Activated naive CD4-positive, alpha-beta T cell treated with anti-CD3 and anti-CD28 coated beads, Interleukin-2, amount 10 ng/mL, durations not matched to agents 7 days and 5 days (primary cell): ENCODE measurements around the gene CORO1C.
A peak's percentile ranks its signal among the peaks of the same experiment; 100 is the strongest.
"Not testable (repeated sequence)": the region's sequence is repeated elsewhere in the genome, so short reads cannot be mapped to it uniquely, and the experiment has no call there.

ENCODE experiments used
- CTCF ChIA-PET: fragments of 350-600 bp; sonication (Branson Sonifier 250); formaldehyde crosslinking; loops from one replicate; lab custom pipeline; 2021; ENCODE audit warnings: antibody characterized with exemption; lab: Charles Lee
- DNase-seq: peaks from one replicate; pipeline ENCODE4 v3.0.0-alpha.2; 2020
- H3K27ac Mint-ChIP-seq: one replicate; pipeline ENCODE4 v1.8.0; 2021; ENCODE audit warnings: mild to moderate bottlenecking, moderate library complexity, mixed read lengths
- H3K27me3 Mint-ChIP-seq: one replicate; pipeline ENCODE4 v1.8.0; 2021; ENCODE audit warnings: mild to moderate bottlenecking, mixed read lengths
- H3K36me3 Mint-ChIP-seq: one replicate; pipeline ENCODE4 v1.8.0; 2021; ENCODE audit warnings: mixed read lengths
- H3K4me1 Mint-ChIP-seq: one replicate; pipeline ENCODE4 v1.8.0; 2021; ENCODE audit warnings: mixed read lengths
- H3K4me3 Mint-ChIP-seq: one replicate; pipeline ENCODE4 v1.8.0; 2021; ENCODE audit warnings: mild to moderate bottlenecking, moderate library complexity, mixed read lengths
- H3K9me3 Mint-ChIP-seq: one replicate; pipeline ENCODE4 v1.8.0; 2021; ENCODE audit warnings: mixed read lengths

The CORO1C gene

DNA sequence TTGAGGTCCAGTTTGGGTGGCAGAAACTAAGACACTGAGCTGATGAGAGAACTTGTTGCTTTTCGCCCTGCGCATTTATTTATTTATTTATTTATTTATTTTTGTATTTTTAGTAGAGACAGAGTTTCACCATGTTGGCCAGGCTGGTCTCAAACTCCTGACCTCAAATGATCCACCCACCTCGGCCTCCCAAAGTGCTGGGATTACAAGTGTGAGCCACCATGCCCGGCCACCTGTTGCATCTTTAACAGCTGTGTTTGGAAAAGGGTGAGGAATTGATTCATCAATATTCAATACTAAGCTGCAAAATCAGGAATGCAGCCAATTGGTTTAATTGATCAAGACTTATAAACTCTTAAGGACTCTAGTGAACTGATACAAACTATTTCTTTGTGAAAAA is 73.2 kb downstream of the CORO1C start:
- not testable (repeated sequence) for DNase-seq, H3K4me1 Mint-ChIP-seq, H3K4me3 Mint-ChIP-seq, H3K27me3 Mint-ChIP-seq, H3K9me3 Mint-ChIP-seq, H3K27ac Mint-ChIP-seq
- H3K36me3 Mint-ChIP-seq, result peaks cover 12% of the 10 kb centered on the region
- CTCF ChIA-PET, result interaction anchor here (1.4 to 1.8 kb wide), 2 partner anchors 40 to 145 kb away, joined by 4 to 7 read pairs; no protein-coding TSS in a partner anchor

DNA sequence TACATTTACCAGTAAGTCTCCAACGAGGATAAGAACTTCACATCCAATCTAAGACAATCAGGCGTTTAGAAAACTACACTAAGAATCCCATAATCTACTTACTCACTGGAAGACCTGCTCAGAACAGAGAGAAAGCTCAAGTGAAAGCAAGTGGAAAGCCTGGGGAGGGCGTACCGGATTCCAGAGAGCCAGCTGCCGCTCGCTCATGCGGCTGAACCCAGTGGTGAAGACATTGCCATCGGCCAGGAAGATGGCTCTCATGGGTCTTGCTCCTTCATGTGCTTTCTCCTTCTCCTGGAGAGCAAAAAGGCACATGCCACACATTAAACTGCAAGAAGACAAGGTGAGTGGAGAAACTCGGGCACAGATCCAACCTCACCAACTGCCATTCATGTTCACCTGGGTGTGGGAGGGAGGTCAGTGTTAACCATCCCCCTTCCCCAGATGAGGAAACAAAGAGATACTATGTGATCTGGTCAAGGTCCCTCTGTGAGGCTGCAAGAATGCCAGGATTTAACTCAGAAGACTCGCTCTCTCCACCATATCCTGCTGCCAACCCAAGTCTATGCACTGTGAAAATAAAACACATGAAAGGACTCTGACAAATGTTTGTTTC is 74.1 kb downstream of the CORO1C start:
- no peak overlapping the region for H3K27ac Mint-ChIP-seq
- no peak for DNase-seq
- no peaks in the 10 kb centered on the region for H3K4me1 Mint-ChIP-seq
- H3K4me3 Mint-ChIP-seq, result no peak overlapping the region
- H3K9me3 Mint-ChIP-seq, result no peaks in the 10 kb centered on the region
- H3K27me3 Mint-ChIP-seq, result no peaks in the 10 kb centered on the region
- peaks cover 12% of the 10 kb centered on the region for H3K36me3 Mint-ChIP-seq
- CTCF ChIA-PET, result interaction anchor here (1.4 kb wide), 1 partner anchor 39 kb away, joined by 4 read pairs; no protein-coding TSS in a partner anchor

DNA sequence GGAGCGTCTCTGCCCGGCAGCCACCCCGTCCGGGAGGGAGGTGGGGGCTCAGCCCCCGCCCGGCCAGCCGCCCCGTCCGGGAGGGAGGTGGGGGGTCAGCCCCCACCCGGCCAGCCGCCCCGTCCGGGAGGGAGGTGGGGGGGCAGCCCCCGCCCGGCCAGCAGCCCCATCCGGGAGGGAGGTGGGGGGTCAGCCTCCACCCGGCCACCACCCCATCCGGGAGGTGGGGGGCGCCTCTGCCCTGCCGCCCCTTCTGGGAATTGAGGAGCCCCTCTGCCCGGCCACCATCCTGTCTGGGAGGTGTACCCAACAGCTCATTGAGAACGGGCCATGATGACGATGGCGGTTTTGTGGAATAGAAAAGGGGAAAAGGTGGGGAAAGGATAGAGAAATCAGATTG is 75.1 kb downstream of the CORO1C start:
- H3K9me3 Mint-ChIP-seq, H3K4me3 Mint-ChIP-seq, H3K27me3 Mint-ChIP-seq, H3K4me1 Mint-ChIP-seq, DNase-seq, CTCF ChIA-PET, H3K27ac Mint-ChIP-seq: not testable (repeated sequence)
- peaks cover 12% of the 10 kb centered on the region for H3K36me3 Mint-ChIP-seq

DNA sequence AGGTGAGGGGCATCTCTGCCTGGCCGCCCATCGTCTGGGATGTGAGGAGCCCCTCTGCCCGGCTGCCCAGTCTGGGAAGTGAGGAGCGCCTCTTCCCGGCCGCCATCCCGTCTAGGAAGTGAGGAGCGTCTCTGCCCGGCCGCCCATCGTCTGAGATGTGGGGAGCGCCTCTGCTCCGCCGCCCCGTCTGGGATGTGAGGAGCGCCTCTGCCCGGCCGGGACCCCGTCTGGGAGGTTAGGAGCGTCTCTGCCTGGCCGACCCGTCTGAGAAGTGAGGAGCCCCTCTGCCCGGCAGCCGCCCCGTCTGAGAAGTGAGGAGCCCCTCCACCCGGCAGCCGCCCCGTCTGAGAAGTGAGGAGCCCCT is 75.5 kb downstream of the CORO1C start:
- H3K27me3 Mint-ChIP-seq, H3K4me3 Mint-ChIP-seq, CTCF ChIA-PET, DNase-seq, H3K27ac Mint-ChIP-seq, H3K4me1 Mint-ChIP-seq, H3K9me3 Mint-ChIP-seq: not testable (repeated sequence)
- peaks cover 12% of the 10 kb centered on the region for H3K36me3 Mint-ChIP-seq

DNA sequence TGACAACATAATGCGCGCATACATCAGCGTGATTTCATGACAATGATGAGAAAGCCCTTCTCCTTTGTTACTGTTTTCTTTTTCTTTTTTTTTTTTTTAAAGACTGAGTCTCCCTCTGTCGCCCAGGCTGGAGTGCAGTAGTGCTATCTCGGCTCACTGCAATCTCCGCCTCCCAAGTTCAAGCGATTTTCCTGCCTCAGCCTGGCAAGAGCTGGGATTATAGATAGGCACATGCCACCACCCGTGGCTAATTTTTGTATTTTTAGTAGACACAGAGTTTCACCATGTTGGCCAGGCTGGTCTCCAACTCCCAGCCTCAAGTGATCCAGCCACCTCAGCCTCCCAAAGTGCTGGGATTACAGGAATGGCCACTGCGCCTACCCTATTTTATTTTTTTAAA is 76.7 kb downstream of the CORO1C start:
- H3K27me3 Mint-ChIP-seq, H3K9me3 Mint-ChIP-seq, CTCF ChIA-PET, H3K27ac Mint-ChIP-seq, DNase-seq, H3K4me1 Mint-ChIP-seq, H3K4me3 Mint-ChIP-seq: not testable (repeated sequence)
- peaks cover 12% of the 10 kb centered on the region for H3K36me3 Mint-ChIP-seq

DNA sequence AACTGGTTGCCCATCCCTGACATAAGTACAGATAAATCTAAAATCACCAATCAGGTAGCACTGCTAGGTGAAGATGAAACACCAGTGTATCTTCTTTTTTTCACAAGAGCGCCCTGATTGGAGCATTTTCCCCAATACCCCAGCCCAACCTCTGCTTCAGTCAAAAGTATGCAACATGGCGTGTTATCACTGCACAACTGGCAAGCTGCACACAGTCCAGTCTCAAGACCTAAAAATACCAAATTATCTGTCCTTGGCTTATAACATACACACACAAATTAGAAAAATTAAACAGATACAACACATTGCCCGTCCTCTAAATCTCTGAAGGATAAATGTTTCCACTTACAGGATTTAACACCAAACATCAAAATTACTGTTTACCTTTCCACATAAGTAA is 77.4 kb downstream of the CORO1C start:
- DNase-seq, result no peak
- CTCF ChIA-PET, result no interaction called here
- H3K4me1 Mint-ChIP-seq, result no peaks in the 10 kb centered on the region
- H3K36me3 Mint-ChIP-seq, result peaks cover 12% of the 10 kb centered on the region
- H3K4me3 Mint-ChIP-seq, result no peak overlapping the region
- no peaks in the 10 kb centered on the region for H3K9me3 Mint-ChIP-seq
- no peaks in the 10 kb centered on the region for H3K27me3 Mint-ChIP-seq
- no peak overlapping the region for H3K27ac Mint-ChIP-seq

DNA sequence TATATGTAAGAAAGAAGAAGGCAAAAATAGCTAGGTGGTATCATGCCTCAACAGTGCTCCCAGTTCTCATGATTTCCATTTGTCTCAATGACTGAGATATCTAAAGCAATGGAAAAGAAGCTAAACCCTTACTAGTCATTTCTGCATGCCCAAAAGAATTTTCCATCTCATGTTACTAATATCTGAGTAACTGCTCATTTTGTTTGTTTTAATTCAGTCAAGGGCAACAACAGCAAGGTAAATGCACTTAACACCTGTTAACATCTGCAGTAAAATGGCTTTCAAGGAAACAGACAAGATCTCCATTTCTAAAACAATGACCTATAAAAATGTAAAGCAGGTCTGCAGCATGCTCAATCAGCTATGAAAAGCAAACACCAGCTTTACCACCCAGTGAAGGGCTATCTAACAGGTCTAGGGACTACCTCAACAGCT is 78.2 kb downstream of the CORO1C start:
- Mint-ChIP-seq H3K36me3 (peaks cover 12% of the 10 kb centered on the region), H3K4me1 (no peaks in the 10 kb centered on the region), H3K27ac (no peak overlapping the region), H3K27me3 (no peaks in the 10 kb centered on the region), H3K9me3 (no peaks in the 10 kb centered on the region), H3K4me3 (no peak overlapping the region)
- CTCF ChIA-PET, result interaction anchor here (0.8 to 1.5 kb wide), 3 partner anchors 11 to 85 kb away, joined by 3 to 4 read pairs (median 3); no protein-coding TSS in a partner anchor
- no peak for DNase-seq

DNA sequence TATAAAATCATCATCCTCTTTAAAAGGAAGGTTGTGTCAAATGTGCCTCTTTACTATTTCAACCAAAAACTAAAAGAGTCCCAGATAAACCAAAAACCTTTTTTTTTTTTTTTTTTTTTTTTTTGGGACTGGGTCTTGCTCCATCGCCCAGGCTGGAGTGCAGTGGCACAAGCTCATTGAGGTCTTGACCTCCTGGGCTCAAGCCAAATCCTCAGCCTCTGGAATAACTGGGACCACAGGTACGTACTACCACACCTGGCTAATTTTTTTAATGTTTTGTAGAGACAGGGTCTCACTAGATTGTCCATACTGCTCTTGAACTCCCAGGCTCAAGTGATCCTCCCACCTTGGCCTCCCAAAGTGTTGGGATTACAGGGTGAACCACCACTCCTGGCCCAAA is 81.2 kb downstream of the CORO1C start:
- DNase-seq, result no peak
- H3K27me3 Mint-ChIP-seq, result no peaks in the 10 kb centered on the region
- H3K4me3 Mint-ChIP-seq, result no peak overlapping the region
- peaks cover 29% of the 10 kb centered on the region for H3K4me1 Mint-ChIP-seq
- CTCF ChIA-PET, result interaction anchor here (0.9 to 2.4 kb wide), 2 partner anchors 14 to 37 kb away, joined by 3 to 11 read pairs; no protein-coding TSS in a partner anchor
- peaks cover 2% of the 10 kb centered on the region for H3K36me3 Mint-ChIP-seq
- H3K27ac Mint-ChIP-seq, result no peak overlapping the region
- no peaks in the 10 kb centered on the region for H3K9me3 Mint-ChIP-seq

DNA sequence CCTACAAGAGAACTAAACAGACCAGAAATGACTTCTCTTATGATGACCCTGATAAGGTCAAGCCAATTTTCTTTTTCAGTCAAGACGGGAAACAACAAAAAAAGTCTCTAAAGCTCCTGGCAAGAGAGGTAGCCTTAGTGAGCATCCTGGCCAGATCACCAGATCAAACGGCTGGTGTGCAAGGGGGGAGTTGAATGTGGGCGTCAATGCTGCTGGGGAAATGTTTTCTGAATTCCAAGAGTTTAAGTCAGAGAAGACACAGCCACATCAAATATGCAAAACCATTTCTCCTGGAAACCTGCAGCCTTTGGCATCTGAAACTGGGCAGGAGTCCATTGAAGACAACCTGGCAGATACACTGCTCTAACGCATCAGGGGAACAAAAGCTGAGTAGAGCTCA is 81.6 kb downstream of the CORO1C start:
- no peak for DNase-seq
- no peak overlapping the region for H3K27ac Mint-ChIP-seq
- CTCF ChIA-PET, result interaction anchor here (0.9 to 2.4 kb wide), 3 partner anchors 15 to 36 kb away, joined by 3 to 11 read pairs (median 7); no protein-coding TSS in a partner anchor
- H3K27me3 Mint-ChIP-seq, result no peaks in the 10 kb centered on the region
- H3K36me3 Mint-ChIP-seq, result peaks cover 2% of the 10 kb centered on the region
- H3K4me1 Mint-ChIP-seq, result peaks cover 33% of the 10 kb centered on the region
- no peaks in the 10 kb centered on the region for H3K9me3 Mint-ChIP-seq
- no peak overlapping the region for H3K4me3 Mint-ChIP-seq

DNA sequence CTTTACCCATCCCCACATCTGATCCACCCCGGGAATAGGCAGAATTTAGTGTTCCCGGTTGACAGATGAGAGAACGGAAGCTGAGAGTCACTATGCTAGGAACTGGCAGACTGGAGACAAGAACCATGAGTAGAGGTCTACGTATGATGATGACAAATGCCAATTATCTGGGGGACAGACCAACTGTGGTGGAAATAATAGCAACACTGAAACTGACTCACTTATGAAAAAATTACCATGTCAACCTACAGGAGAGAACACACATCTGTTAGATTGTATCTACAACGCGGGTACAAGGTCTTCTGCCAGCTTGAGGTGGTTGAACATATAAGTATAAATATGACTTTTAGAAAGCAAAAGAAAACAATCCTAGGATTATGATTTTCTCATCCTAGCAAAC is 82.2 kb downstream of the CORO1C start:
- peaks cover 2% of the 10 kb centered on the region for H3K36me3 Mint-ChIP-seq
- H3K4me3 Mint-ChIP-seq, result no peak overlapping the region
- CTCF ChIA-PET, result interaction anchor here (1.0 kb wide), 1 partner anchor 32 kb away, joined by 7 read pairs; no protein-coding TSS in a partner anchor
- no peak overlapping the region for H3K27ac Mint-ChIP-seq
- H3K27me3 Mint-ChIP-seq, result no peaks in the 10 kb centered on the region
- H3K4me1 Mint-ChIP-seq, result peaks cover 38% of the 10 kb centered on the region
- DNase-seq, result no peak
- H3K9me3 Mint-ChIP-seq, result no peaks in the 10 kb centered on the region

DNA sequence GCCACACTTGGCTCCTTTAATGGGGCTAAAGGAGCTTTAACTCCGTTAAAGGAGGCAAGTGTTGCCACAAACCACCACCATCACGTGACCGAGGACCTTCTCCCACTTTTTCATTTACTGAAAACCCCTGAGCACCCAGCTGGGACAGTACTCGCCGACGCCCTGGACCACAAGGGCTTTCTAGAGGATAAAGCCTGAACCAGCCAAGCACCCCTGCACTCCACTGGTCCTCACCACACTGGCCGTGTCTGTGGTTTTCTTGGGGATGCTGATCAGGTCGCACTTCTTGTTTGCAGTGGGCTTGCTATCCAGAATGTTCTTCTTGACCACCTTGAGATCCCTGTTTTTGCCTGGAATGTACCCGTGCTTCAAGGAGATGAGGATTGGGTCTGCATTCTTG is 82.9 kb downstream of the CORO1C start:
- CTCF ChIA-PET, result interaction anchor here (2.7 kb wide), 1 partner anchor 36 kb away, joined by 7 read pairs; no protein-coding TSS in a partner anchor
- H3K9me3 Mint-ChIP-seq, result no peaks in the 10 kb centered on the region
- H3K4me3 Mint-ChIP-seq, result no peak overlapping the region
- no peak overlapping the region for H3K27ac Mint-ChIP-seq
- H3K36me3 Mint-ChIP-seq, result peaks cover 2% of the 10 kb centered on the region
- DNase-seq, result no peak
- no peaks in the 10 kb centered on the region for H3K27me3 Mint-ChIP-seq
- H3K4me1 Mint-ChIP-seq, result peaks cover 38% of the 10 kb centered on the region

DNA sequence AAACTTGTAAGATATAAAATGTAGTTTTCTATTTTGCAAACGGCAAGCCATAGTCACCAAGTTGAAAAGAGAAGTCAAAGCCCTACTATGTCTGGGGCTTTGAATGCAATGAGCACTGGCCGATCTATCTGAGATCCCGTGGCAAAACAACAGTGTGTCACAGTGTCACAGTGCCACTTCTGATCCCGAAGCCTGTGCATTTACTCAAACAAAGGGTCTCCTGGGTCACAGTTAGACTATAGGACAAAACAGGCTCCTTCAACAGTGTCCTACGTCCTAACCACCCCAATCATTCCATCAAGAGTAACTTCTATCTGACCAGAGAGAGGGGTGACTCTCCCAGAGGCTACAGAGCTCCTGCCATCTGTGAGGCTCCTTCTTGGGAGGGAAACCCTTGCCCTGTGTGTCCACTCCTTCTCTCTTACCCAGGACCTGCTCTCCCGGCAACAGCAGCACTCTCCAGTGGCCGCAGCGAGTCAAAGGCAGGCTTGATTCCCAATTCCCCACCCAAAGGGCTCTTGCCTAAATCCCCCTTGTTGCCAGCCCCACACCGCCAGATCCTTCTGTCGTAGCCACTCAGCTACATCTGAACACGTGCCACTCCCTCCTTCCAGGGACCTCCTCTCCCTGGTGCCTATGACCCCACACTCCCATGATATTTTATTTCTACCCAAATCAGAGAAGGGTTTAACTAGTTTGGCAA is 83.6 kb downstream of the CORO1C start:
- Mint-ChIP-seq H3K27ac (peak overlapping the region; percentile 2), H3K4me1 (peaks cover 41% of the 10 kb centered on the region), H3K9me3 (no peaks in the 10 kb centered on the region), H3K4me3 (no peak overlapping the region), H3K27me3 (no peaks in the 10 kb centered on the region), H3K36me3 (peaks cover 2% of the 10 kb centered on the region)
- CTCF ChIA-PET, result interaction anchor here (2.4 to 3.0 kb wide), 3 partner anchors 30 to 78 kb away, joined by 7 to 23 read pairs (median 10); no protein-coding TSS in a partner anchor
- DNase-seq, result no peak

DNA sequence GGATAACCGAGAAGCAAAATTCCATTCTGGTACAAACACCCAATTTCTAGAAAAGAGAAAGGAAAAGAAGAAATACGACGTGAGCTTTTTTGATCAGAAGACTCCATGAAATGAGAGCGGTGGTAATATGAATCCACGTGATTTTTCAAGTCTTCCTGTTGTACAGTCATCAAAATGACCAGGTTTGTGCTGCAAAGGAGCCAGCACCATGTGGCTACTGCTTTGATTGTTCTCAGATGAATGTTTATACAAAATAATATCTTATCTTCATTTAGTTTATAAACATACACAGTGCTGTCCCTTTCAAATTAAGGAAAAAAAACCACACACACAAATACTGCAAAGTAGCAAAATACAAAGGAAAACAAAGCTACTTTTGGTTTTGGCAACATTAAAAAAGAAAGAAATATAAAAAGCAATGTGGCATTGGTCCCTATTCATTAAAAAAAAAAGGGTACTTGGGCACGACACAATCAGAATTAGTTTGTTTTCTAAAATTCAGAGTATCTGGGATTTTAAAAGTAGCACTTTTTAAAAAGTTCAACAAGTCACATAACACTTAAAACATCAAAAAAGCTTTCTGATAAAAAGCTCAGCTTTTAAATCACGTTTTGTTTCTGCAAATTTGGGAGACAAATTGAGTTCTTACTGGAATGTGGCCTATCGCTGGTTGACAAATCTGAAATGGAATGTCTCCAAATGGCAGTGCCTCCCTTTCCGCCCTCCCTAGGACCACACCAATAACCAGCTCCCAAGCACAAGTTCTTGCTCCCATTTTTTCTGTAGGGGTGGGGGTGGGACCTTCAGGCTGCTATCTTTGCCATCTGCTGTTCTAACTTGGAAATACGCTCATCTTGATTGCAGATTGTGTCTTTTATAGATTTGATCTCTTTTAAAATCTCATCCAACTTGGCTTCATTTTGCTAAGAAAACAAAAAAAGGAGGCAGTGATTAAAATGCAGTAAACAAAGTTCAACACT is 84.4 kb downstream of the CORO1C start:
- Mint-ChIP-seq H3K4me1 (peaks cover 44% of the 10 kb centered on the region), H3K9me3 (no peaks in the 10 kb centered on the region)

More for the DNA sequence above, 84.4 kb downstream of the CORO1C start:
- peak overlapping the region; percentile 35 for H3K4me3 Mint-ChIP-seq
- DNase-seq, result no peak
- H3K36me3 Mint-ChIP-seq, result peaks cover 5% of the 10 kb centered on the region
- peaks cover 3% of the 10 kb centered on the region for H3K27me3 Mint-ChIP-seq
- peak overlapping the region; percentile 89 for H3K27ac Mint-ChIP-seq
- CTCF ChIA-PET, result interaction anchor here (1.1 to 3.0 kb wide), 7 partner anchors 11 to 158 kb away, joined by 3 to 28 read pairs (median 7); partner anchors contain the start of gene SELPLG
